A673 (cell line): ENCODE data around the gene FARP1. TPM values are rescaled to one million over a fixed set of nuclear protein-coding genes. Genes with fewer than 3 reads are reported as not detected.

Experiments
- BruUV-seq: library from RNA; stranded (reverse); fragments of 400-500 nt; replicated peaks from 2 replicates; lab custom pipeline; 2021; lab: Mats Ljungman, UMichigan
- CTCF ChIA-PET: fragments of 300-600 bp; sonication (Branson Sonifier 250); formaldehyde crosslinking; loops from one replicate; lab custom pipeline; 2022; ENCODE audit warnings: antibody characterized with exemption; lab: Charles Lee
- POLR2A ChIA-PET: fragments of 300-600 bp; sonication (Branson Sonifier 250); formaldehyde crosslinking; loops from one replicate; lab custom pipeline; 2022; ENCODE audit warnings: antibody characterized with exemption; ENCODE audit not compliant: low non-redundant PET; lab: Charles Lee
- DNase-seq: peaks from one replicate; pipeline ENCODE4 v3.0.0-alpha.2; 2015; ENCODE audit warnings: low spot score
- H3K27ac ChIP-seq: fragments of 200-600 bp; sonication (generic); 2 replicates; pipeline ENCODE4 v1.5.1; 2016; ENCODE audit warnings: mixed run types, low read depth, mild to moderate bottlenecking, mixed read lengths, antibody characterized with exemption, low read length; ENCODE audit not compliant: poor library complexity, severe bottlenecking
- H3K27me3 ChIP-seq: fragments of 200-600 bp; sonication (generic); replicated peaks from 2 replicates; pipeline ENCODE4 v1.6.1; 2017; ENCODE audit warnings: mixed run types, low read depth, mild to moderate bottlenecking, mixed read lengths, antibody characterized with exemption, low read length; ENCODE audit not compliant: insufficient read depth, poor library complexity
- H3K36me3 ChIP-seq: fragments of 200-600 bp; sonication (generic); 2 replicates; pipeline ENCODE4 v1.6.1; 2016; ENCODE audit warnings: mixed run types, mild to moderate bottlenecking, mixed read lengths, antibody characterized with exemption, low read length; ENCODE audit not compliant: insufficient read depth, poor library complexity, severe bottlenecking
- H3K4me1 ChIP-seq: fragments of 200-600 bp; sonication (generic); 2 replicates; pipeline ENCODE4 v1.6.1; 2017; ENCODE audit warnings: mixed run types, mild to moderate bottlenecking, mixed read lengths, antibody characterized with exemption, low read length; ENCODE audit not compliant: insufficient read depth, poor library complexity, severe bottlenecking
- H3K4me3 ChIP-seq: fragments of 200-600 bp; sonication (generic); 2 replicates; pipeline ENCODE4 v1.5.1; 2016; ENCODE audit warnings: low read depth, mixed run types, mild to moderate bottlenecking, mixed read lengths, low read length; ENCODE audit not compliant: poor library complexity, severe bottlenecking
- H3K9me3 ChIP-seq: fragments of 200-600 bp; sonication (generic); 2 replicates; pipeline ENCODE4 v1.6.1; 2016; ENCODE audit warnings: mixed run types, low read depth, mild to moderate bottlenecking, mixed read lengths, antibody characterized with exemption, low read length; ENCODE audit not compliant: poor library complexity, severe bottlenecking
- EZH2 ChIP-seq: fragments of 200-600 bp; sonication (generic); IDR thresholded peaks from 2 replicates; pipeline ENCODE4 v1.6.1; 2017; ENCODE audit warnings: borderline replicate concordance, low read depth, mild to moderate bottlenecking, mixed read lengths, antibody characterized with exemption, low read length; ENCODE audit not compliant: poor library complexity, severe bottlenecking
- intact Hi-C: fragments of 100-400 bp; cut with micrococcal nuclease; formaldehyde crosslinking; loops from one replicate; pipeline ENCODE4 v1.10.0; 2022; ENCODE audit not compliant: unreplicated experiment
- total RNA-seq: library from RNA; stranded (reverse); gene quantifications from 2 replicates; pipeline ENCODE4 v1.2.3, GENCODE V29; 2021
- TF ChIP-seq, protein P1 (sequence below): fragments of 300-800, 200-600 bp; sonication (generic); conservative IDR thresholded peaks from 2 replicates; pipeline ENCODE4 v1.5.1; 2017; ENCODE audit warnings: low read depth, mild to moderate bottlenecking, antibody characterized with exemption, low read length, moderate library complexity, mixed read lengths

Gene FARP1
- total RNA-seq, 1 experiment from 2014 or later = 177 TPM

GRCh38 chr13:98338310-98338709 lies 195.4 kb downstream of the FARP1 start:
- H3K4me3 ChIP-seq = no peak overlapping the region
- no peaks in the 10 kb centered on the region for H3K36me3 ChIP-seq
- CTCF ChIA-PET = no interaction called here
- H3K9me3 ChIP-seq = peaks cover 3% of the 10 kb centered on the region
- TF ChIP-seq EZH2 = no peak
- TF ChIP-seq, protein P1, sequence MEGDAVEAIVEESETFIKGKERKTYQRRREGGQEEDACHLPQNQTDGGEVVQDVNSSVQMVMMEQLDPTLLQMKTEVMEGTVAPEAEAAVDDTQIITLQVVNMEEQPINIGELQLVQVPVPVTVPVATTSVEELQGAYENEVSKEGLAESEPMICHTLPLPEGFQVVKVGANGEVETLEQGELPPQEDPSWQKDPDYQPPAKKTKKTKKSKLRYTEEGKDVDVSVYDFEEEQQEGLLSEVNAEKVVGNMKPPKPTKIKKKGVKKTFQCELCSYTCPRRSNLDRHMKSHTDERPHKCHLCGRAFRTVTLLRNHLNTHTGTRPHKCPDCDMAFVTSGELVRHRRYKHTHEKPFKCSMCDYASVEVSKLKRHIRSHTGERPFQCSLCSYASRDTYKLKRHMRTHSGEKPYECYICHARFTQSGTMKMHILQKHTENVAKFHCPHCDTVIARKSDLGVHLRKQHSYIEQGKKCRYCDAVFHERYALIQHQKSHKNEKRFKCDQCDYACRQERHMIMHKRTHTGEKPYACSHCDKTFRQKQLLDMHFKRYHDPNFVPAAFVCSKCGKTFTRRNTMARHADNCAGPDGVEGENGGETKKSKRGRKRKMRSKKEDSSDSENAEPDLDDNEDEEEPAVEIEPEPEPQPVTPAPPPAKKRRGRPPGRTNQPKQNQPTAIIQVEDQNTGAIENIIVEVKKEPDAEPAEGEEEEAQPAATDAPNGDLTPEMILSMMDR = no peak
- peaks cover 6% of the 10 kb centered on the region for H3K4me1 ChIP-seq
- H3K27me3 ChIP-seq = no peaks in the 10 kb centered on the region
- no peak for DNase-seq
- BruUV-seq = no TSS peak
- intact Hi-C loops = no loop called here
- POLR2A ChIA-PET = no interaction called here
- peak overlapping the region; percentile 2 for H3K27ac ChIP-seq

DNA sequence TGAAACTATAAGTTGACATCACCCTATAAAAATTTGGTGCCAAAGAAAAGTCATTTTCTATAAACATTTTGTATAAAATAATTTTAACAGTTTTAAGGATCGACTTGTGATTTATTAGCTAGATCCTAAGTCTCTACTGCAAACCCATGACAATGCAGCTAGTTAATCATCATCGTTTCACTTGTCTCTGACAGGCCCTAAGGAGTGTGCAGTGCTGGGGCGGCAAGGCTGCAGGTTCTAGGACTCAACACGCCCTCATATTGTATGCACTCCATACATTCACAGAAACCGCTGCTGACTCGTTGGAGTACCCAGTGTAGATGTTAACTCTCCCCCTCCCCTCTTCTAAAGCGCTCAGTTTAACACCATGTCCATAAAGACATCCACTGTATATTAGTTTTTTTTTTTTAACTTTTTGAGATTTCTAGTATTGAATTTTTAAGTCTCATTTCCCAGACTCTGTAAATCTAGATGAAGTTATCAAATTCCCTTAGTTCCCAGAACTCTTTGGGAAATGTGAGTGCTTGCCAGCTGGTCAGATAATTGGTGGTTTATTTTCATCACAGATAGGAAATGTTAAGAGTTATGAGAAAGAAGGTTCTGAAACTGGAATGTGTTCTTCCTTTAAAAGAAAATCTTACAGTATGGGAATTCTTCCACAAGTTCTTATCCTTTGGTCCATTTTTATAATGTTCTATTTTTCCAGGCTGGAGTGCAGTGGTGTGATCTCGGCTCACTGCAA lies 197.0 kb downstream of the FARP1 start:
- ChIA-PET POLR2A (no interaction called here), CTCF (no interaction called here)
- no peaks in the 10 kb centered on the region for H3K36me3 ChIP-seq
- DNase-seq = no peak
- H3K4me1 ChIP-seq = peaks cover 6% of the 10 kb centered on the region
- no peak overlapping the region for H3K27ac ChIP-seq
- H3K27me3 ChIP-seq = no peaks in the 10 kb centered on the region
- no peak overlapping the region for H3K4me3 ChIP-seq
- BruUV-seq = no TSS peak
- no peak for TF ChIP-seq EZH2
- TF ChIP-seq, protein P1 = no peak
- H3K9me3 ChIP-seq = peaks cover 3% of the 10 kb centered on the region
- intact Hi-C loops = no loop called here

DNA sequence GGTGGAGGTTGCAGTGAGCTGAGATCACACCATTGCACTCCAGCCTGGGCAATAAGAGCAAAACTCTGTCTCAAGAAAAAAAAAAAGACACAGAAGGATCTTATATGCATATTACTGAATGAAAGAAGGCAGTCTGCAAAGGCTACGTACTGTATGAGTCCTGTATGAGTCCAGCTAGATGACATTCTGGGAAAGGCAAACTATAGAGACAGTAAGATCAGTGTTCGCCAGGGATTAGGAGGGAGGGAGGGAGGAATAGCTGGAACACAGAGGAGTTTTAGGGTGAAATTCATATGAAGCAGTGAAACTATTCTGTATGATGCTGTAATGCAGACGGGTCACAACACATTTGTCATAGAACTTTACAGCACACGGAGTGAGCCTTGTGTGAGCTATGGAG lies 200.1 kb downstream of the FARP1 start:
- no peaks in the 10 kb centered on the region for H3K27me3 ChIP-seq
- ChIA-PET POLR2A (no interaction called here), CTCF (no interaction called here)
- no peaks in the 10 kb centered on the region for H3K9me3 ChIP-seq
- no TSS peak for BruUV-seq
- no peak overlapping the region for H3K4me3 ChIP-seq
- TF ChIP-seq, protein P1 = no peak
- TF ChIP-seq EZH2 = no peak
- peaks cover 6% of the 10 kb centered on the region for H3K4me1 ChIP-seq
- DNase-seq = no peak
- intact Hi-C loops = no loop called here
- no peak overlapping the region for H3K27ac ChIP-seq
- no peaks in the 10 kb centered on the region for H3K36me3 ChIP-seq
